ENCODE measurements around the gene GDF9.

Gene GDF9

GRCh38 chr5:132866342-132867045, at the start of gene GDF9, which contains the start of gene UQCRQ:
GDF9 (minus strand) TSS chr5:132866469; CDS start chr5:132864533, 1,936 bp downstream.
UQCRQ (plus strand) TSS chr5:132866642; CDS start chr5:132866882, 240 bp downstream.
- peak; percentile 98 for DNase-seq

DNA sequence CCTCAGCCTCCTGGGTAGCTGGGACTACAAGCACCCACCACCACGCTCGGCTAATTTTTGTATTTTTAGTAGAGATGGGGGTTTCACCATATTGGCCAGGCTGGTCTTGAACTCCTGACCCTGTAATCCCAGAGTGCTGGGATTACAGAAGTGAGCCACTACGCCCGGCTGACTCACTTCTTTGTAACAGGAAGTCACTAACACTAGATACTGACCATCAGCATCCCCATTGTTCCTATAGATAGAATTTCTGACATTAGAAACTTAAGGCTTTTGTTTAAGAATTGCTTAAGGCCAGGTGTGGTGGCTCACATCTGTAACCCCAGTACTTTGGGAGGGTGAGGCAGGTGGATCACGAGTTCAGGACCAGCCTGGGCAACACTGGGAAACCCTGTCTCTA, 49.4 kb upstream of the GDF9 start:
- no peak for DNase-seq

- no peak for DNase-seq
These were observed 43.4 kb upstream of the GDF9 start for GRCh38 chr5:132909702-132910101.

DNA sequence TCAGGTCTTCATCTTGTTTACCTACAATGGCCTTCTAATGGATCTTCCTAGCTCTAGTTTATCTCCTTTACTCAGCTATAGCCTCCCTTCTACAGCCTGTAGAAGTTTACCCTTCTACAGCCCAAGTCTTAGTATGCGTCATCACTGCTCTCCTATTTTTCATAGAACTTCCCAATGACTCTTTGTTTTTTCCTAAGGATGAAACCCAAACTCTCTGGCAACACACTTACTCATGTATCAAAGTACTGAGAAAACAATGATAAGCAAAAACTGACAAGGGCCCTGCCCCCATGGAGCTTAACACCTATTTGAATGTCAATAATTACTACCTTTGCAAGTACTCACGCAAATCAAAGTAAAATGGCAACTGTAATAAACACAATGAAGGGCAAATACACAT, 40.9 kb upstream of the GDF9 start:
- DNase-seq, result no peak

DNA sequence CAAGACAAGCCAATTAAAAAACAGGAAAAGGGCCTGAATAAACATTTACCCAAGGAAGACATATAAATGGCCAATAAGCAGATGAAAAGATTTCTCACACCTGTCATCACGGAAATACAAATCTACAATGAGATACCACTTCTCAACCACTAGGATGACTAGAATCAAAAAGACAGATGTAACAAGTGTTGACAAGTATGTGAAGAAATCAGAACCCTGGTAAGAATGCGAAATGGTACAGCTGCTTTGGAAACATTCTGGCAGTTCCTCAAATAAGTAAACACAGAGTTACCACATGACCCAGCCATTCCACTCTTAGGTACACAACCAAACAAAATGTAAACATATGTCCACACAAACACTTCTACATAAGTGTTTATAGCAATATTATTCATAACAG, 39.7 kb upstream of the GDF9 start:
- DNase-seq, result no peak

- DNase-seq, result no peak
These were observed 35.5 kb upstream of the GDF9 start for GRCh38 chr5:132901730-132902129.

DNA sequence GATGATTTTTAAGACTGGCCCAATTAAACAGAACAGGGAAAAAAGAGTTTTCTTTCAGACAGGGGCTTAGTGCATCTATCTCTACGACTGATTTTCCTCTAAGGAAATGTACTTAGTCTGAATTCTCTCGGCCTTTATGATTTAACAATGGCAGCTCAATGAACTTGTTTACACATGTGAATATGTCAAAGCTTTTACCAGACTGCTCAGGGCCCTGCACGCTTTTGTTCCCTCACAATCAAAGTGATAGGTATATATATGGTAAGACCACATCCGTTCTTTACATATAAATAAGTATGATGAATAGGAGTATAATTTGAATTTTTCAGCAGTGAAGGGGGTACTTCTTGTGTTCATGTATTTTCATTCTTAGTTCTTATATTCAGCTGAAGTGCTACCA, 34.8 kb upstream of the GDF9 start:
- no peak for DNase-seq

DNA sequence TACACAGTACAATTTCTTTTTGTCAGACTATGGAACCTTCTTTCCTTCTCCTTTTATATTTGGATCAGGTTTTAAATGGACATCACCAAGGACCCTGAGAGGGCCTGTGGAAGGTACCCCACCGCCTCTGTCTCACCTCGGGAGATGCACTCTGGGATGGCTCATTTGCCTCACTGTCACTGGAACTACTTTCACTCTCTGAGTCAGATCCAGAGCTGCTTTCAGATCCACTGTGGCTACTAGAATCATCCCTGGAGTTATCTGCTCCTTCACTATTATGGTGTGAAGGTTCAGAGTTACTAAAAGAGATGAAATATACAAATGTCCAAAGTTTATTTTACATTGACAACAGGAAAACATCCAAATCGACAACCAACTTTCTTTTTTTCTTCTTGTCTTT, 31.8 kb upstream of the GDF9 start:
- DNase-seq, result no peak

- DNase-seq, result no peak
These were observed 30.4 kb upstream of the GDF9 start for GRCh38 chr5:132896685-132897084.

DNA sequence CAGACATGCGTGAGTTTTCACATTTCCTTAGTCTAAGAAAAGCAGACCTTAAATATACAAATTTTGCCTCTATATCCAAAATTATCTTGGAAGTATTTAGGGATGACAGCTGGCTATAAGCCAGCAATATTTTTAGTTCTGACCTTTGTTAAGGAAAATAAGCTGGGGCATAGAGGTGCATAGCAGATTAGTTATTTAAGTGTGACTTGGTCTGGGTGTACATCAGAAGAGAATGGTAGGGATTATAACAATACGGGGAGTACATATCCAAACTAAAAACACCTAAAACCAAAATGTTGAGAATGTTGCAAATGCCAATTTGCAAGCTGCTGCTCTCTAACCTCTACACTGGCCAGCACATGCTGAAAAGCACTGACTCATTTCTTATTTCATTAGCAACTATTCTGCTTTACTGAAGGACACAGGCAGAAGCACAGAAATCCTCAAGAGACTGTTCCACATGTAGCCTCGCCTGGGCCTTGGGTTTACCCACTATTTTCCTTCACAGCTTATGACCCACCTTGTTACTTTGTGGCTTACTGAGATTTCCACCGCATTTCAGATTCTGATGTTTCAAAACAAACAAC, 29.5 kb upstream of the GDF9 start:
- no peak for DNase-seq

DNA sequence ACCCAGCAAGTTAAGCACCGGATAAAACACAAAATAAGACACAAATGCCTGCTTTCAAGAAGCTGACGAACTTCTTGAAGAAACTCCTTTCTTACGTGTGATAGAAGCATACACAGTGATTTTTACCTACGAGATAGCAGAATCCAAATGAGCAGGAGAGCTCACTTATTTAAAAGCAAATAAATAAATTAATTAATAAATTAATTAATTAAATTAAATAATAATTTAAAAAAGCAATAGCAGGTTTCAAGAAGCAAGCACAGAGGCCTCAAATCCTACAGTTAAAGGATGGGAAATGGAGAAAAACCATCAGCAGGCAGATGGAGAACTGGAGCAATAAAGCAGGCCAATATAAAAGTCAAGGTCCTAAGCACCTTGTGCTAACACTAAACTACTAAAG, 24.5 kb upstream of the GDF9 start:
- DNase-seq, result no peak

DNA sequence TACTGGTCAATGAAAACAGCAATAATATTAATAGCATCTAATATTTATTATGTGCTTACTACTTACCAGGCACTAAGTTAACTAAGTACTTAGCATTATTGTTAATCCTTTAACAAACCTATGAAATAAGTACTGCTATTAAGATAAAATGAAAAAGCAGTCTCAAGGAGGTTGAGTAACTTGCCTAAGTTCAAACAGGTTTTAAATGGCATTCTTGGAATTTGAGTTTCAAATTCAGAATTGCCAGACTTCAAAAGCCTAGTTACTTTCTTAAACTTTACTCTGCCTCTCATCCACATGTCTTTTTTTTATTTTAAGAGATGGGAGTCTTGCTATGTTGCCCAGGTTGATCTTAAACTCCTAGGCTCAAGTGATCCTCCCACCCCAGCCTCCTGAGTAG, 23.2 kb upstream of the GDF9 start:
- no peak for DNase-seq

DNA sequence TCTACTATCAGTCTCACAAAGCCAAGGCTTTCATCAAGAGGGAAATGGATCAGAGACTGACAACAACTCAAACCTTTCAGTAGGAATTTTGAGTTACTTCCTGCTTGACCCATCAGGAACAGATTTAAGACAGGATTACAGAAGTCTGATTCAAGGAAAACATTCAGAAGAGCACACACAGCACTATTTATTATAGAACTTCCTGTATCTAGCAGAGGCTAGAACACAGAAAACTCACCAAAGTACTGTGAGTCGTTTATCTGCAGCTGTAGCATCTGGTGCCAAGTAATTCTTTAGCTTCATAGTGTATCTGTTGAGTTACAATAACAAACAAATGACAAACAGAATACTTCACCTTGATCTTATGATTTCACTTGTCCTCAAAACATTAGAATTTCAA, 21.0 kb upstream of the GDF9 start:
- DNase-seq, result no peak

GRCh38 chr5:132886064-132886823, 20.0 kb upstream of the GDF9 start:
- DNase-seq, result no peak

GRCh38 chr5:132884548-132884947, 18.3 kb upstream of the GDF9 start:
- DNase-seq, result no peak

- peak; percentile 49 for DNase-seq
These were observed 17.1 kb upstream of the GDF9 start for GRCh38 chr5:132883261-132883834.

DNA sequence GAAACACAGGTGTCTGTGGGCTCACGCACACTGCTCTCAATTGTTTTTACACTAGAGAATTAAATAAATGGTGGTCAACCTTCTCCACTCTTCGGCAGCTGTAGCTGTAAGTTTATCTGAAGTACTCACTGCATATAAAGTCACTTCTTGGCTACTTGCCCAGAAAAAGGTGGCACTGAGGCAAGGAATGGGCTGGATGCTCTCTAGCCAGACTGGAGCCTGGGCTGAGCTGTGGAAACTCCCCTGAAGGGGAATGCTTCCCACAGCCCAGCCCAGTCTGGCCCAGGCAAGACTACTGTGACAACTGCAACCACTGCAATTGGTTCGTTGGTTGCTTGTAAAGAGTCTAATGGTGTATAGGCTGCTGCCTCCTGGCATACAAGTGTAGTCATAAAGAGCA, 11.7 kb upstream of the GDF9 start:
- no peak for DNase-seq

- DNase-seq, result no peak
These were observed 11.2 kb upstream of the GDF9 start for GRCh38 chr5:132877466-132877865.

DNA sequence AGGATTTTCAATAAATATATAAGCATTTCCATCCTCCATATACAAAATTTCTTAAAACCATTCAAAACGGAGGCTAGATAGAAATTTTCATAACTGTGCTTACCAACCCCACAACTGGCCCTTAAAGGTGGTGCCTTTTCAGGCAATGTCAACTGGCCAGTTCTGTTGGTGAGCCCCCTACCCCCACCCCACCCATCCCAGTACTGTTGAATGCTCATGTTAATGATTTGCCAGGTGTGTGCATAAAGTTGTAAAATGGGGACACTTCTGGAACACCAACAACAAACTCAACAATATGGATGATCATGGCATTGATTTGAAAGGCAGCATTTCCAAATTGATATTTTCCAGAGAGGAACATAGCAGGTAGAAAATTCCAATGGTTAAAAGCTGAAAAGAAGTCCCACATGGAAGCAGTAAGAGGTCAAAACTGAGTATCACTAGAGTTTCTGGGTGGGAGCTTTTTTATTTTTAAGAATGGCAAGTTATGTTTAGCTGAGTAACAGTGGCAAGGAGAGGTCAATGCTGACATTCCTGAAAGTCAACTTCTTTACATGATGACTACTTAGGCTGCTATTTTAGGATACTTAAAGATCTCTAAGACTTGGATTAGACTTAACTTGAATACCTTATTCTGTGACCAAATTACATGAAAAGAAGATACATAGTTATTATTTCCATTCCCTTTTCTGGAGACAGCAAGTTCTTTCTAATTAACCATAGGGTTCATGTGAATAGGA, 9.9 kb upstream of the GDF9 start:
- DNase-seq, result no peak

DNA sequence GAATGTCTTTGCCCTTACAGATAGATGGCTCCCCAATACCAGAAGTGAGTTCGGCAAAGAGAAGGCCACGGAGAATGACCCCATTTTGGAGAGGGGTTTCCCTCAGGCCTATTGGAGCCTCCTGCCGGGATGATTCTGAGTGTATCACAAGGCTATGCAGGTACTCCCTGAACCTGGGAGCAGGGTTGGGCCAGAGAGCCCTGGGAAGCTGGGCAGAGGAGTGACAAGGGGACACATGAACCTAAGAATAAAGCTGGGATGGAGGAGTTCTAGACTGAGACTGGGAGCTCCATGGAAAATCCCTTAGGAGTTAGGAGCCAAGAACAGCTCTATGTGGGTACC, 7.6 kb upstream of the GDF9 start:
- DNase-seq, result no peak

DNA sequence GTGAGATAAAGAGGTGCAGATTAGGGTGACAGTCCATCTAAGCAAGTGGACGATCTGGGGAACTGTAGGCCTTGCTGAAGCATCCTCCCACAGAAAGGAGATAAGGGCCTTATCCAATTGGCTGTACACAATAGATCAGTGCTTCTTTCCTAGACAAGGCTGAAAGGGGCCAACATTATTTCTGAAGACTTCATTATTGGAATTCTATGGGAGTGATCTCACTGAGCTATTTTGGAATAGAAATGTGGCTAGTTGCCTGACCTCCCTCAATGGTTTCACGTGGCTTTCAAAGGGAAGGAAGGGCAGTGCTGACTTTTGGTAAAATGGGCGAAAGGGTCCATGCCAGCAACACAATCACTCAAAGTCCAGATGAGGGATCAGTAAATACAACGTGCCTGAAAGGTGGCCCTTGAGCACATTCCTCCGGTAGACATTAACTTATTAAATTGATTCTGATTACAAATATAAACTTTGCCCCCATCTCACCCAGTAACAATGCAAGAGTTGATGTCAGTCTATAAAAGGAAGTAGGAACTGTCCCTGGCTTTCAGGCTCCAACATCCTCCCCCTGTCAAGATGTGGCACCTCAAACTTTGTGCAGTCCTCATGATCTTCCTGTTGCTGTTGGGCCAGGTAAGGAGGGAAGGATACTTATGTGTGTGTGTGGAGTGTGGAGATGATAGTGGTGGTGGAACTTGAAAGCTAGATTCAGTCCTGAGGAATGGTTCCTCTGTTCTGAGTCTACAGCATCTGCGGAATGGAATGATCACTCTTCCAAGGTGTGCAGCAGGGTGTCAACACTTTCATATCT, 7.1 kb upstream of the GDF9 start, which contains the start of gene LEAP2:
LEAP2 (plus strand) TSS at position 550 of the 811 bp plus-strand sequence; CDS start at position 577, 27 bp downstream.
- DNase-seq, result no peak

- no peak for DNase-seq
These were observed 6.5 kb upstream of the GDF9 start for GRCh38 chr5:132872788-132873118.
